HepG2 (cell line): Measurements from ENCODE around the gene PXMP4. TPM values are rescaled to one million over a fixed set of nuclear protein-coding genes. Genes with fewer than 3 reads are reported as not detected.

Experiments
- BRF2 ChIP-seq: sonication (generic); formaldehyde crosslinking; IDR thresholded peaks from 2 replicates; pipeline ENCODE4 v1.8.1; 2022; ENCODE audit warnings: mild to moderate bottlenecking, missing genetic modification reagents
- CHD4 ChIP-seq: fragments of 200-600 bp; sonication (generic); IDR thresholded peaks from 2 replicates; pipeline ENCODE4 v1.7.0; 2017; ENCODE audit warnings: mild to moderate bottlenecking, low read length, borderline replicate concordance
- HNF4G ChIP-seq, 2 experiments: sonication (generic) in 1 of 2; formaldehyde crosslinking in 1 of 2; IDR thresholded peaks; 2 replicates each; pipeline versions ENCODE4 v1.4.0 to v1.6.1; 2011 to 2020; ENCODE audit warnings: borderline replicate concordance in 2 of 2, low read depth in 2 of 2, mild to moderate bottlenecking in 2 of 2, low read length in 1 of 2, missing genetic modification reagents in 1 of 2, moderate library complexity in 1 of 2
- MAX ChIP-seq: IDR thresholded peaks from 2 replicates; pipeline ENCODE4 v1.6.1; 2012; ENCODE audit warnings: inconsistent platforms
- NFYB ChIP-seq: sonication (generic); formaldehyde crosslinking; IDR thresholded peaks from 2 replicates; pipeline ENCODE4 v1.4.0; 2020; ENCODE audit warnings: missing genetic modification reagents
- SPEN ChIP-seq: sonication (generic); formaldehyde crosslinking; IDR thresholded peaks from 2 replicates; pipeline ENCODE4 v1.5.1; 2020; ENCODE audit warnings: low read depth, mild to moderate bottlenecking, missing genetic modification reagents
- TCF12 ChIP-seq, 2 experiments: fragments of 450-650 bp in 1 of 2; sonication (generic) in 1 of 2; formaldehyde crosslinking in 1 of 2; IDR thresholded peaks; 2 replicates each; pipeline versions ENCODE4 v1.6.1 to v1.8.0; 2017 to 2022; ENCODE audit warnings: antibody characterized with exemption in 1 of 2, mild to moderate bottlenecking in 1 of 2, missing genetic modification reagents in 1 of 2, moderate library complexity in 1 of 2
- ZNF251 ChIP-seq: sonication (generic); formaldehyde crosslinking; IDR thresholded peaks from 2 replicates; pipeline ENCODE4 v1.9.0; 2021; ENCODE audit warnings: mild to moderate bottlenecking, missing genetic modification reagents
- ZNF501 ChIP-seq: sonication (generic); formaldehyde crosslinking; IDR thresholded peaks from 2 replicates; pipeline ENCODE4 v1.5.1; 2020; ENCODE audit warnings: mild to moderate bottlenecking, moderate library complexity, missing genetic modification reagents
- ZNF609 ChIP-seq: sonication (generic); formaldehyde crosslinking; IDR thresholded peaks from 2 replicates; pipeline ENCODE4 v1.4.0; 2020; ENCODE audit warnings: mild to moderate bottlenecking, missing genetic modification reagents, borderline replicate concordance
- ZNF629 ChIP-seq: sonication (generic); formaldehyde crosslinking; conservative IDR thresholded peaks from 2 replicates; pipeline ENCODE4 v1.5.0; 2020; ENCODE audit warnings: missing genetic modification reagents
- ZNF713 ChIP-seq: sonication (generic); formaldehyde crosslinking; IDR thresholded peaks from 2 replicates; pipeline ENCODE4 v1.4.0; 2020; ENCODE audit warnings: mild to moderate bottlenecking, missing genetic modification reagents
- ZNF772 ChIP-seq: sonication (generic); formaldehyde crosslinking; IDR thresholded peaks from 2 replicates; pipeline ENCODE4 v1.5.0; 2020; ENCODE audit warnings: mild to moderate bottlenecking, missing genetic modification reagents
- ZNF777 ChIP-seq: sonication (generic); formaldehyde crosslinking; IDR thresholded peaks from 2 replicates; pipeline ENCODE4 v1.4.0; 2020; ENCODE audit warnings: missing genetic modification reagents
- ZSCAN31 ChIP-seq: sonication (generic); formaldehyde crosslinking; IDR thresholded peaks from 2 replicates; pipeline ENCODE4 v1.5.0; 2020; ENCODE audit warnings: low read depth, mild to moderate bottlenecking, missing genetic modification reagents
- polyA plus RNA-seq, 8 experiments: library from polyadenylated mRNA; depleted of rRNA in 3 of 8; stranded (reverse) in 7 of 8; unstranded in 1 of 8; fragments of >200 nt; fragmentation: Illumina TruSeq in 4 of 8; extraction: Trizol in 4 of 8; gene quantifications; 2 replicates each; pipeline versions ENCODE4 v1.2.1 to v1.2.3, GENCODE V29; 2011 to 2016; ENCODE audit warnings: low read depth in 4 of 8, missing spikeins in 1 of 8, mixed read lengths in 1 of 8; ENCODE audit not compliant: insufficient read depth in 1 of 8
- total RNA-seq, 5 experiments: library from RNA; depleted of rRNA; stranded (reverse); fragments of >200 nt; fragmentation: Illumina TruSeq; extraction: Trizol; gene quantifications; 2 replicates each; pipeline ENCODE4 v1.2.3, GENCODE V29; 2016; ENCODE audit warnings: low read depth in 1 of 5
- TF ChIP-seq, protein P1 (sequence below), 2 experiments: sonication (generic) in 1 of 2; formaldehyde crosslinking in 1 of 2; IDR thresholded peaks; 2 replicates each; pipeline versions ENCODE4 v1.4.0 to v1.6.1; 2018 to 2020; ENCODE audit warnings: missing genetic modification reagents in 2 of 2, borderline replicate concordance in 1 of 2, low read depth in 1 of 2, mild to moderate bottlenecking in 1 of 2, missing biosample characterization in 1 of 2
- TF ChIP-seq, protein P2 (sequence below): sonication (generic); formaldehyde crosslinking; IDR thresholded peaks from 2 replicates; pipeline ENCODE4 v1.4.0; 2020; ENCODE audit warnings: missing genetic modification reagents

Gene PXMP4
- total and polyA plus RNA-seq, 2 of the 13 experiments (the other 11 are each of a cell fraction or from before 2014, with no cell fraction given), result not detected

- TF ChIP-seq ZNF609 (0 out of 2 replicates have a peak, but pooled peaks have one; percentile 57), ZNF501 (CRISPR knock-in tag) (peak; percentile 51; the same call in 1 of the 2 replicates), ZNF713 (no peak), ZNF629 (CRISPR knock-in tag) (peak; percentile 98), SPEN (no peak), TCF12 (IDR thresholded peaks at IDR 0.05) (no peak), TCF12 (CRISPR knock-in tag; IDR thresholded peaks at IDR 0.05) (0 out of 2 replicates have a peak, but pooled peaks have one; percentile 6), HNF4G (IDR thresholded peaks at IDR 0.05; ENCODE audit: borderline replicate concordance, low read depth, low read length) (peak; percentile 59; the same call in 1 of the 2 replicates), HNF4G (CRISPR knock-in tag; IDR thresholded peaks at IDR 0.05; ENCODE audit: borderline replicate concordance, low read depth) (no peak), ZNF251 (CRISPR knock-in tag) (peak; percentile 50; the same call in 1 of the 2 replicates), NFYB (0 out of 2 replicates have a peak, but pooled peaks have one; percentile 9), ZSCAN31 (CRISPR knock-in tag) (0 out of 2 replicates have a peak, but pooled peaks have one; percentile 72), CHD4 (peak; percentile 94), ZNF777 (CRISPR knock-in tag) (0 out of 2 replicates have a peak, but pooled peaks have one; percentile 6), ZNF772 (CRISPR knock-in tag) (0 out of 2 replicates have a peak, but pooled peaks have one; percentile 32), MAX (peak; percentile 35), BRF2 (CRISPR knock-in tag) (no peak)
- TF ChIP-seq, protein P1, sequence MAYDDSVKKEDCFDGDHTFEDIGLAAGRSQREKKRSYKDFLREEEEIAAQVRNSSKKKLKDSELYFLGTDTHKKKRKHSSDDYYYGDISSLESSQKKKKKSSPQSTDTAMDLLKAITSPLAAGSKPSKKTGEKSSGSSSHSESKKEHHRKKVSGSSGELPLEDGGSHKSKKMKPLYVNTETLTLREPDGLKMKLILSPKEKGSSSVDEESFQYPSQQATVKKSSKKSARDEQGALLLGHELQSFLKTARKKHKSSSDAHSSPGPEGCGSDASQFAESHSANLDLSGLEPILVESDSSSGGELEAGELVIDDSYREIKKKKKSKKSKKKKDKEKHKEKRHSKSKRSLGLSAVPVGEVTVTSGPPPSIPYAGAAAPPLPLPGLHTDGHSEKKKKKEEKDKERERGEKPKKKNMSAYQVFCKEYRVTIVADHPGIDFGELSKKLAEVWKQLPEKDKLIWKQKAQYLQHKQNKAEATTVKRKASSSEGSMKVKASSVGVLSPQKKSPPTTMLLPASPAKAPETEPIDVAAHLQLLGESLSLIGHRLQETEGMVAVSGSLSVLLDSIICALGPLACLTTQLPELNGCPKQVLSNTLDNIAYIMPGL (CRISPR knock-in tag; IDR thresholded peaks at IDR 0.05; ENCODE audit: borderline replicate concordance in 1 of 2, low read depth in 1 of 2), result 0 out of 4 replicates have a peak, but pooled peaks of 1 of the 2 experiments have one; percentile 33
- TF ChIP-seq, protein P2, sequence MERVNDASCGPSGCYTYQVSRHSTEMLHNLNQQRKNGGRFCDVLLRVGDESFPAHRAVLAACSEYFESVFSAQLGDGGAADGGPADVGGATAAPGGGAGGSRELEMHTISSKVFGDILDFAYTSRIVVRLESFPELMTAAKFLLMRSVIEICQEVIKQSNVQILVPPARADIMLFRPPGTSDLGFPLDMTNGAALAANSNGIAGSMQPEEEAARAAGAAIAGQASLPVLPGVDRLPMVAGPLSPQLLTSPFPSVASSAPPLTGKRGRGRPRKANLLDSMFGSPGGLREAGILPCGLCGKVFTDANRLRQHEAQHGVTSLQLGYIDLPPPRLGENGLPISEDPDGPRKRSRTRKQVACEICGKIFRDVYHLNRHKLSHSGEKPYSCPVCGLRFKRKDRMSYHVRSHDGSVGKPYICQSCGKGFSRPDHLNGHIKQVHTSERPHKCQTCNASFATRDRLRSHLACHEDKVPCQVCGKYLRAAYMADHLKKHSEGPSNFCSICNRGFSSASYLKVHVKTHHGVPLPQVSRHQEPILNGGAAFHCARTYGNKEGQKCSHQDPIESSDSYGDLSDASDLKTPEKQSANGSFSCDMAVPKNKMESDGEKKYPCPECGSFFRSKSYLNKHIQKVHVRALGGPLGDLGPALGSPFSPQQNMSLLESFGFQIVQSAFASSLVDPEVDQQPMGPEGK (CRISPR knock-in tag), result no peak
Observed at GRCh38 chr20:33719277-33719988, 677 bp downstream of the PXMP4 start (continued).
